HG03196 (cell line): ENCODE data around the gene SERPINB7.
A peak's percentile ranks its signal among the peaks of the same experiment; 100 is the strongest.

Experiments used
- ATAC-seq: cut with Tn5 transposase; IDR thresholded peaks from one replicate; pipeline ENCODE4 v1.9.1; 2021; ENCODE audit not compliant: unreplicated experiment

Gene SERPINB7

GRCh38 chr18:63844254-63844653 lies 69.0 kb downstream of the SERPINB7 start:
- peak; percentile 53 for ATAC-seq

GRCh38 chr18:63848159-63848558 lies 72.9 kb downstream of the SERPINB7 start:
- ATAC-seq: no peak

- peak; percentile 71 for ATAC-seq
Observed at GRCh38 chr18:63850020-63850419, 74.8 kb downstream of the SERPINB7 start.

- ATAC-seq: no peak
Observed at GRCh38 chr18:63850636-63851035, 75.4 kb downstream of the SERPINB7 start.
